ENCODE measurements around the gene AFDN.

Gene AFDN

DNA sequence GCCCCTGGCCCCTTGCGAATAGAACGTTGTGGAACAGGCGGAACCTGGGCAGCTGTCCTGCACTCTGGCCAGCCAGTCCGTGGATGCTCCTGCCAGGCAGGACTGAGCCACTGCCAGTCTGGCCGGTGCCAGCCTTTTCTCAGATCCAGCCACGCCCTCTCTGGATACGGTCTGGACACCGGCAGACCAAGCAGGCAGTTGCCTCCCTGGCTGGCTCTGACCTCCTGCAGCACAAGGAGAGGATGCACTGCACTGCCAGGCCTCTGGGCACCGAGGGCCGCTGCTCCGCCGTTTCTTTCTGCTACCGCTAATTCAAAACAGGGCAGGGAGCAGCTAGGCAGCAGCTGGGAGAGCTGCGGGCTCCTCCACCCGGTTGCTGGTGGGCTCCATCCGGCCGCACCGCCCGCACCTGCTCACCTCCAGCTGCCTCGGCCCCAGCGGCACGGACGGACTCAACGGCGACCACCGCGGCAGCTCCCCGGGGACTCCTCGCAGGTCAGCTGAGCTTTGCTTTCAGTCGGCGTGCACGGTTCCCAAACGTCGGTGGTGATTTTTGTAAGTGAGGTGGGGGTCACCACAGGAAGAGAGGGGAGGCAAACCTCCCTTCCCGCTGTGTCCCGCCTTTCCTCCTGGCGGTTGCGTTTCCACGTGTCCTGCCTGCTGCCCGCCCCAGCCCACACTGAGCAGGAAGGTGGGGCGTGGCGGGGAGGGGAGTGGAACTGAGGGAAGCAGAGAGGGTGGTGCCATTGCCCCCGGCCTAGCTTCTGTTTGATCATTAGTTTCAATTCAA is 30.3 kb upstream of the AFDN start:
- no peak for DNase-seq

DNA sequence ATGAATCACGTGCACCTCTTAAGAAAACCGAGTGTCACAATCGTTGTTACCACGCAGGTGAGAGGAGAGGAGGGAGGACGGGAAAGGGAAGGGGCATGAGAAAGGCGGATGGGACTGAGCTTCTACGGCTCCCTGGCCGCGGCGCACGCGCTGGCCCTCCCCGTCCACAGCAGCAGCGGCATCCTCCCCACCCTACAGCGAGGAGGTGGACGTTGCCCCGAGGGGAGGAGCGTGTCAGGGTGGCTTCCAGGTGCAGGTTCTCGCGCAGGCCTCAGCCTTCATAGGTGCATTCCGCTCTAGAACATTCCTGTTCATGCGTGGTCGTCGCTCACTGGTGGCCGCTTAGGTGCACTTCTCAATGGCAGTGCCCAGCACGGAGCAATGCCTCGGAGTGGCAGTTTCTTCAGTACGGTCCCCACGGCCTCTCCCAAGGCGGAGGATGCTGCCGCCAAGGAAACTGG is 29.7 kb upstream of the AFDN start:
- no peak for DNase-seq

DNA sequence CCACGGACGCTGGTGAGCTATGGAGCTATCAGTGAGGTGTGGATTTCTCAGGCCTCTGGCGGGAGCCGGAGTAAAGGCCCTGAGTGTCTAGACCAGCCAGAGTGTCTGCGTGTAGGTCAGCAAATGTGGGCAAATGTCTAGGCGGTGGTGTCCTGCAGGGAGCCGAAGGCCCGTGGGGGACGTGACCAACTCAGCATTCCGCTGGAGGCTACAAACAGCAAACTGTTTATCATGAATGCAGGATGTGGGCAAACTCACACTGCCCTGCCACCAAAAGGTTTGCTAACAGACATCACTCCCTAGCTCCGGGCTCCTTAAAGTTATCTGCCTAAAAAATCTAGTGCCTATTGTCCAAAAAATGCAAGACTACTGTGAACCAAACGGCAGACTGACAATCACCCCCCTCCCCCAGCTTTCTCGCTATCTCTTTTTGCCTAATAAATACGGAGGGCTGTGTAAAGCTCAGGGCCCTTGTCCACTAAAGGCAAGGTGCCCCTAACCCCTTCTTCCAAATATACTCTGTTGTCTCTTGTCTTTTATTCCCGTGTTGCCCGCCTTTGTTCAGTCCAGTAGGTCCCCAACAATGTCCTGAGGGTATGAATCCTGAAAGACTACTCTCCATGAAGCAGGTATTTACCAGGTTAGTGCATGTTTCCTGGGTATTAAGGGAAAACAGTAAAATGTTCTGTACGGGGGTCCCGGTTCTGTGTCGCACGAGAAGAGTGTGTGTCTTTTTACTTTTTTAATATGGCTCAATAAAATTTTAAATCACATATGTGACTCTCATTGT is 29.0 kb upstream of the AFDN start:
- no peak for DNase-seq

DNA sequence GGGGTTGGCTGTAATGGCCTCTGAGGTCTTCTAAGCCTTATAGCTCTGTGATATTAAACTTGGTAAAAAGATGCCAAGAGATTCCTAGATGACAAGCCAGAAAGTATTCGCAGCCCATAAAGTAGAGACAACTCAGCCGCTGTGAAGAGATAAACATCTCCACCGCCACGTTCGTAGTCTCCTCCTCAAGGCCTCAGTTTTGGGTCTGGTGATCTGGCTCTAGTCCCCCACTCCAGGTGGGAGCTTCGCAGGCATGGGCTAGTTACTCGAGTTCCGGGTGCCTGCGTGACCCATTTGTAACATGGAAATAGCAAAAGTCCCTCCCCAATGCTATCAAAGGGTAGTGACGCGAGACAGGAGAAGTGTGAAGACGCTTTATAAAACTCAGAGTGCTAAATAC is 28.3 kb upstream of the AFDN start:
- DNase-seq, result no peak

DNA sequence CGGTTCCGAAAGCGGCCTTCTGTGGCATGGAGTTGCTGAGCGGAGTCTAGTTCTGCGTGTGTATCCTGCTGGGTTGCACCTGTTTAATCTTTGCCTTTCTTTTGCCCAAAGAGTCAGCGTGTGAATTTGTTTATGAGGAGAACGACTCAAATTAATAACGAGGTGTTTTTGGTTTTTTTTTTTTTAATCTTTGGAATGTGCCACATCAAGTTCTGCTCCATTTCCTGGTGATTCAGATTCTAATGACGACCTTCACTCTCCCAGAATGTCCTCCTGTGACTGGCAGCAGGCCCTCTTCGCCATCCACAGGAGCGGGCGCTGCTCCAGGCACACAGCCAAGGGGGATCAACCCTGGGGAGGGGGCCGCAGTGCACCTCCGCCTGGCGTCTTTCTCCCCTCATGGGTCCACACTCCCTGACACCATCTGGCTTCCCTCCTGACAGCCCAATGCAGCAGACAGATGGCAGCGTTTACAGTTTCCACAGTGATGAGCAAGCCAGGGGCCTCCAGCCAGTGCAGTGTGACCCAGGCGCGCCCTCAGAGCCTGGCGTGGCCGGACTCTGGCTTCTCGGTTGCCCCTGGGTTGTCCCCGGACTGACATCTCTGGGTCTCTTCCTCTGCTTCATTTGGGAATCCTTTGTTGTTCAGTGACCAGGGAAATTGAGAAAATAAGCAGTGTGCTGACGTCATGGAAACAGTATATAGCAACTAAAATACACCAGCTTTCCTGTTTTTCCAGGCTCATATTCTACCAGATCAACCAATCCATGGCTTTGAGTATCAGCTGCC is 27.5 kb upstream of the AFDN start:
- DNase-seq, result no peak

DNA sequence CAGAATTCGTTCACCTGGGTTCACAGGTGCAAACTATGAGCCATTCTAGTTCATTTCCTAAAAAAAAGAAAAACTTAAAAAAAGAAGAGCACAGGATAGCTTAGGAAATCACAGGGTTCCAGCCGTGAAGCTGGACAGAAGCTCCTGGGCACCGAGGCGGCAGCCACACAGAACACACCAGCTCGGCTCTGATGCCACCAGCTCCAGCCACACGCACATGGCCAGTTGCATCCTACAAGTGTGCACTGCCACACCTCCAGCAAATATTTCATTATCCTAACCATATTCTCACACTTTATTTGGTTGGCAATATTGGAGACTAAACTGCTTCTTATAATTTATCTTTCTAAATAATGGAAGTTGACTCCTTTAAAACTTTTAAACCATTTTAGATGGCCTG is 26.2 kb upstream of the AFDN start:
- no peak for DNase-seq

DNA sequence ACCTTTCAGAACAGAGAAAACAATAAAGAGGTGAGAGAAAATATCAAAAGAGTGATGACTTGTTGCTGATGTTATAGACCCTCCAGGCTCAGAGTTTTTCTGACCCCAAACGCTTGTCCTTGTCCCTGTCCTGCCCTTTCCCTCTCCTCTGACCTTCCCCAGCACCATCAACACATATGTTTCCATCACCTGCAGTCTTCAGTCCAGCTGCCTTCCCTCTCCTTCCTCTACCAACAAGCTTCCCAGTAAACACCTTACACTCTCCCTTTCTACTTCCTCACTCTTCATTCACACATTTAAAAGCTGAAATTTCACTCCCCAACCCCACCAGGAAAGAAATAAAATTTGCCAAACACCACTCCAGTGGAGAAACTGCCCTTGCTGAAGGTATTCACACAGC is 25.4 kb upstream of the AFDN start:
- DNase-seq, result no peak

DNA sequence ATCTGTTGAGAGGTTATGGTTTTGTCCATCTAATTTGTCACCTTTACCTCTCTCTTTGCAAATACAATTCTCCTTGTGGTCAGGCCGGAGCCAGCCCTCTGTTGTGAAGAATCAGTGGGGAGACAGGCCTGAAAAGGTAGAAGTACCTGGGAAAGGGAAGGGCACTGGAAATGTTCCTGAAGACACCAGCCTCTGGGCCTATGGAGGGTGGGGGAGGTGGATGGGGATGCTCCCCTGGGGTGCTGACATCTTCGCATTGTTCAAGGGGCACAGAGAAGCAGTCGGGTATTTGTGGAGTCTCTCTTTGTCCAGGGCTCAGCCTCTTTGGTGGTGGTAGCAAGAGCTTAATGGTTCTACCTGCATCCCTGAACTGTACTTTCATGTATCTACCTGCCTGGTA is 24.4 kb upstream of the AFDN start:
- no peak for DNase-seq

DNA sequence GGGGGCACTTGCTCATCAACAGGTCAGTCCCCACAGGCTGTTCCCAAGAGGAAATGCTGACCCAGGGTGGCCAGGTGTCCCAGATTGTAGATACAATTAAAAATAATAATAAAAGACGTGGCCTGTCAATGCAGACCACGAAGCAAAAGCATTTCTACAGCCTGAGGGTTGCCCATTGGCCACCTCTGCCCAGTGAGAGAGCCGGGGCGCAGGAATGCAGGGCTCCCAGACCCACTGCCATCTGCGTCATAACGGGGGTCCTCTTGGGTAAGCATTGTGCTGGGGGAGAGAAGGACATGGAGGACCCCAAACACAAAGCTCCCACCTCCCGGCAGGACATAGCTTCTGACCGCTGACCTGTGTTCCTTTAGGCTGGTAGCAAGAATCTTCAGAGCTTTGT is 22.9 kb upstream of the AFDN start:
- DNase-seq, result no peak

DNA sequence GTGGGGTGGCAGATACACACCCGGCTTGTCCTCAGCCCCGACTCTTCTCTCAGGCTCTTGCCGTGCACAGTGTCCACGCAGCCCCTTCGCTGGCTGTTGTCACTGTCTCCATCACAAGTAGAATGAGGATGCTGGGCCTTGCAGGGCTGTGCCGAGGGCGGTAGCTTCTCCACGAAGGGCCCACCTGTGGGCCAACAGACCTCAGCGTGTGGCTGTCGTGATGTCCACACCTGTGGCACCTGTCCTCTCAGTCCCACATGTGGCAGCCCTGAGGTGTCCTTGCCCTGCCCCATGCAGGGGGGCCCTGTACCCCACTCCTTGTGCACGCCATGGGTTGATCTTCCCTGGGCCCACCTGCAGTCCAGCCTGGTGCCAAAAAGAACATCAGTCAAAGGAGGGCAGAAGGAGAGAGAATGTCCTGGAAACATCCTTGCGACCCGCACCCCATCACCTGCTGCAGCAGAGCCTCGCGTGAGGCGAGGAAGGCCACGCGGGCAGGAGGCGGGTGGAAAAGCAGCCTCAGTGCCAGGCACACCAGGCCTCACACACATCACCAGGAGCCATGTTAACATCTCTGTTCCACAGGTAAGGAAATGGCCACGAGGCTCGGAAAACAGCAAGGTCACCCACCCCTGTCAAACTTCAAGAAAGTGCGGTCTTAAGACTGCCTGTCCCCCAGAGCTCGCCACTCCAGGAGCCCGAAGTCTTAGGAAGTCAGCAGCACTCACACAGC is 22.3 kb upstream of the AFDN start:
- DNase-seq, result no peak

DNA sequence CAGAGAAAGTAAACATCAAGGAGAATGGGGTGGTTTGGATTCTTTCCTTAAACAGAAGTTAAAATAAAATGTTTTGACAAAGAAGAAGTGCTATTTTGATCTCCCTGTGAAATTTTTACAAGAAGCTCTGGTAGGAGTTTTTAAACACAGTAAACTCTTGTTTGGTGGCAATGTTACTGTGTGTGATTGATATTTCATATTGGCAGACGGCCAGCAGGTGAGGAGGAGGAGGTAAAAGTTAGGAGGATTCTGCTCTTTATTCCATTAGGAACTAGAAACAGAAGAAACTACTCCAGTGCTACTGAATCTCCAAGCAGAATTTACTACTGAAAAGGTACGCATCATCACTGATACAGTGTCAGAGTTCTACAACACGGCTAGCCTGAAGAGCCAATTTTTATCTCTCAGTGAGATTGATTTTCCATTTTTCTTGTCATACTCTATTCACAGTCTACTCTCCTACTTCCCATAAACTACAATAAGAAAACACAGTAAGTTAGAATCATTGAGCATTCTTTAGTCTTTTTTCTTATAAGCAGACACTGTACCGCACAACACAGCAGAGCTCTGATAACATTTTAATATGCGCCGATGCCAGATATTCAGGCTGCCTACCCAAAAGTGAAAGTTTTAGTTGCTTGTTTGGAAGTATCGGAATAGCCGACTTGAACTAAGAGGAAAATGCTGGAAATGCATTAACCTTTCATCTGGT is 21.2 kb upstream of the AFDN start:
- no peak for DNase-seq

DNA sequence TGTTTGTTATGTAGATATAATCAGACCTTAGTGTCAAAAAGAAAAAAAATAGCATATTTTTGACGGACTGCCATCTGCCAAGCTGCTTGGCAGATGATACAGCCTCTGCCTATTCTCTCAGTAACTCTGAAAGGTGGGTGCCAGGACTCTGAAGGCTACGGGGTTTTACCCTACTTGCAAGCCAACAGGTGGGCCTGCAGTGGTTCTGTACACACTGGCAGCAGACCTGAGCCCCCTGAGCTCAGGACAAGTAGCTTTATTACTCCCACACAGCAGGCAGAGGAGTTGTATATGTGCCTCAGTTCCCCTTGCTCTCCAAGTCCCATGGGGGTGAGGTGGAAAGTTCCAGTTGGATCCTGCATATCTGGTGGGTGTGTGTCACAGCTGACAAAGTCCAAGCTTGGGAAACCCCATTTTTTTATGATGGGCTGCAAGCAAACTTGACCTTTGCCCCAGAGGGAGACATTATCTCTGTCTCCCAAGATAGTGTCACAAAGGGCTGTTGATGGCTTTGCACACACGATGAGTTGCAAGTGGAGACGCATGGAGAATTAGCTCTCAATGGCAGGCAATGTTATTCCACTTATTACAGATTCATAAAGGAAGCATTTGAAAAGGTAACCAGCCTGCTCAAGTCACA is 20.5 kb upstream of the AFDN start:
- no peak for DNase-seq

DNA sequence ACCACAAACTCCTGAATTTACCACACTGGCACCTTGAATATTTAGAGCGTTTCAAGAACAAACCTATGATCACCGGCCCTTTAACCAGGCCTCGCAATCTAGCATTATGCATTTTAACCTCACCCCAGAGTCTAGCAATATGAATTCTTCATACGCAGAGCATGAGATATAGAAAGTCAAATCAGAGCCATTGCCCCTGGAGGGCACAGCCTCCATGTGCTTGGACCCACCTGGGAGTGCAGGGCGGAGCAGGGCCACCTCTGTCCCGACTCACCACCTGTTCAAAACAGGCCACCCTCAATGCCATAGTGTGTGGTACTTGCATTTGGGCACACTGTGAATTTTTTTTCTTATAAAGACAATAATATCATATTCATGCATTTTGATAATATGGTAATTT is 19.5 kb upstream of the AFDN start:
- no peak for DNase-seq

DNA sequence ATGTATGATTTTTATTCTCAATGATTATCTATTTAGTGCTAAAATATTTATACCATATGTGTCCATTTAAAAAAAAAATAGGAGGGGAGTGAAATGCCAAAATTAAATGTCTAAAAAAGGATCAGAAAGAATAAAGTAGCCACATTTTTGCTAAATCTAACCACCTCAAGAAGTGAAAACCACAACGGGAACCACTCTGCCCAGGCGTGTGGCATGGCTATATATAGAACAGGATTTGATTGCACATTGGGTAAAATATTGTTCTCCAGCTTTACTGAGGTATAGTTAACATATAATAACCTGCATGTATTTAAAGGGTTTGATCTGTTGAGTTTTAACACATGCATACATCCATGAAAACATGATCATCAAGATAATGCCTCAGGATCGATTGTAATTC is 19.0 kb upstream of the AFDN start:
- DNase-seq, result no peak

DNA sequence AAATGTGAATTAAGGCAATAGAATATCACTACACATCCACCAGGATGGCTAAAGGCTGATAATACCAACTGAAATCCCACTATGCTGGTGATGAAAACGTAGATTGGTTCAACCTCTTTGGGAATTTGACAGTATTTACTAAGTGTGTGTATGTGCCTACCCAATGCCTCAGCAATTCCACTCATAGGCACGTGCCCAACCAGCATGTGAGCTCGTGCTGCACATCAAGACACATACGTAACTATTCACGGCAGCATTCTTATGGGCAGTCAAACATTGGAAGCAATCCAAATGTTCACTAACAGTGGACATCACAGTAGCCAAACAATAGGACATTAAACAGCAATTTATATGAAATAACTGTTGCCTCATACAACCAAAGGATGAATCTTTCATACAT is 15.7 kb upstream of the AFDN start:
- DNase-seq, result no peak

DNA sequence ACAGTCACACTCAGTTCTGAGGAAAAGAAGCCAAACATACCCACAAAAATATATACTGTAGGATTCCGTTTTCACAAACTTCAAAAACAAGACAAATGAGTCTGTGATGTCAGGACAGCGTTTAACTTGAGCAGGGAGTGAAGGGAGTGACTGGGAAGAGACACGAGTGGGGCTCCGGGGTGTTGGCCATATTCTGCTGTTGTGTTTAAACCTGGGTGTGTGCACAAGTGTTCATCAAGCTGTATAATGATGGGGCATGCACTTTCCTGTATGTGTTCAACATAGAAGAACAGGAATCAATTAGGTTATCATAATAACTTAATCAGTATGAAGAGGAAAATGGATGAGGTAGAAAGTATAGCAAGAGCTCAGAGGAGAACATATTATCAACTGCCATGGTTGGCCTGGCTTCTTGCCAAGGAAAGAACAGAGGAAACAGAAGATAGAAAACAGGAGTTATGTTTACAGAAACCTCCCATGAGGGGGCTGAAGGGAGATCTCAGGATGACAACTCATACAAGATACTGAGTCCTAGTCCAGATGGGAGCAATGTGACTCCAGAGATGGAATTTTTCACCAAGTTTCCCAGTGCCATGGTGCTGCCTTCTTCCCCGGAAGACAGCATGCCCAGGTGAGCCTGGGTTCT is 15.1 kb upstream of the AFDN start:
- DNase-seq, result no peak

DNA sequence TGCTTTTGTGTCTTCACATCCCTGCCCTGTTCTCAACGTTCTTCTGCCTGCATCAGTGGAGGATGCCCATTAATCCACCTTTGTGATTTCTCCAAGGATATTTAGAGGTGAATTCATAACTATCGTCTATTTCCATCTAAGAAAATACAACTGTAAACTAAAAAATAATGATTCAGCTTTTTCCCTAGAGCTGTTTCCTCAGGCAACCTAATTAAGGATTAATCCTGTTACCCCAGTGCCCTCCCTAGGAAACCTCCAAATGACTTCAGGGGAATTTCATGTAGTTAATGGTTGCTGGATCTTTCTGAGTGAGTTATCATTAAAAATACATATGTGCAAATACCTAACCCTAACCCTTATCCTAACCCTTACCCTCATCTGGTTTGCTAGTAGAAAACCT is 14.6 kb upstream of the AFDN start:
- no peak for DNase-seq

DNA sequence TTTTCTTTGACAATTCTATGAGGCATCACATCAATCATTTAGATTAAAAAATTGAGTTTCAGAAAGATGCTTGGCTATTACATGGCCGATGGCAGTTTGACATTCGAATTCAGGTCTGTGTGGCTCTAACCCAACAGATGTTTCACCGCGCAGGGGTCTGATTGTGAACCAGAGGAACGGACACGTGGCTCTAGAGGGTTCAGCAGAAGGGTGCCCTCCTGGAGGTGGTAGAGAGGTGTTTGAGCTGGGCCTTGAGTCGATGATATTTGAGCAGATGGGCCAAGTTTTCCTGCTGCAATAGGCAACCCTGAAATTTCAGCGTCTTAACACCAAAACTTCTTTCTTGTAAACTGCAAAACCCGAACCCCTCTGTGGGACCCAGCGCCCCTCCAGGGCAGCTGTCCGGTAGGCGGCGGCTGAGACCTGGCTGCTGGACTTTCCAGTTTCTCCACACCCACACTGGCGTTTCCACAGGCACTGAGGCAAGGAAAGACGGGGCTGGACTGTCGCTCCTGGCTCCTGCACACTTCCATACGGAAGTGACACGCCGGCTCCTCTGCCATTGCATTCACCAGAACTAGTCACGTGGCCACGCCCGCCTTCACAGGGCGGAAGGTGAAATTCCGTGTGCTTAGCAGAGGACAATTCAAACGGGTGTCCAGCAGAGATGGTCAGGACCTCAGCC is 11.3 kb upstream of the AFDN start:
- no peak for DNase-seq

DNA sequence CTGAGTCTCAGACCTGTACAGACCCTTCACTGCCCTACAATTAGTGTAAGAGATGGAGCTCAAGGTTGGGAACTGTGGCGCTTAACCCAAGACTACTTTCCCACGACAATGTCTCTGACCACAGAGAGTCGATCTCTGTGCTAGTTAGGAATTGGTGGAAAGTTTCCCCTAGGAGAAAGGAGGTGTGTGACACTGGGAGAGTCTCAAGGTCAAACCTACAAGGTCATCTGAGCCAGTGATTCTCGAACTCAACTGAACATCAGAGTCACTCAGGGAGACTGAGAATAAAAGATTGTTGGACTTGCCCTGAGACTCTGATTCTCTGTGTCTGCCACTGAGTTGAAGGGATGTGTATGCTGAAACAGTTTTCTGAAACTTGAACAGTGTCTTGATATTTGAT is 9.7 kb upstream of the AFDN start:
- no peak for DNase-seq

DNA sequence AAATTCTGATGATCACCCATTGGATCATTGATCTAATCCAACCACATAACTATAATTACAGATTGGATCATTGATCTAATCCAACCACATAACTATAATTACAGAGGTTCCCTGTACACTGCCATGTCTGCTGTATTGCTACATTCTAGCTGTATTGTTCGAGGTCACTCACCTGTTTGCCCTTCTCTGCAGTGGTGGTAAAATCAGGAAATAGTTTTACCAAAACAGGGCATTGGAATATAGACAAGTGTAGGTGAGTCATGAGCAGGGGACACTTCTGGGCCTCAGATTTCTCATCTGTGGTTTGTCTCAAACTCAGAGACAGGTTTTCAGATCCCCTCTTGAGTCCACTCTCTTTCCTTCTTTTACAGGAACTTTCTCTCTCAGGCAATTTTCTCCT is 9.0 kb upstream of the AFDN start:
- DNase-seq, result no peak

DNA sequence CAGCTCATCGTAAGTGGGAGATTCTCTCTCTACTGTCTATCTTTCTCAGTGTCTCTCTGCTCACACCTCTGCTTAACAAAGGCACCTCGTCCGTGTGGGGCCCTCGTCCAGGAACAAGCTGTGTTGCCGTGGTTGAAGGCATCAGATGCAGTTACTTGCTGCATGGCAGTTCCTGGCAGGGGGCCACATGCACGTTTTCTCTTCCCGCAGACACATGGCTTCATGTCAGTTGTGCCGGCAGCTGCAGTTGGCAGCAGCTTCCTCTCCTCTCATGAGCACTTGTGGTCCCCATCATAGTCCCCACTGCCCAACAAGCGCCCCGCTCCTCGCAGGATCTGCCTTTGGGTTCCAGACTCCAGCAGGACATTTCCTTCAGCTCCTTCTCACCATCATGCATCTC is 7.1 kb upstream of the AFDN start:
- no peak for DNase-seq
